Kidney glomerular epithelial cell (primary cell): ENCODE results near the gene IL1RAP.

ENCODE experiments used
- DNase-seq: peaks from one replicate; lab custom pipeline; 2025; lab: John Stamatoyannopoulos, UW

IL1RAP gene

GRCh38 chr3:190579514-190580137 is 65.7 kb downstream of the IL1RAP start:
- DNase-seq, result no peak

- DNase-seq, result no peak
Measured at GRCh38 chr3:190580417-190580816, 66.5 kb downstream of the IL1RAP start.

- no peak for DNase-seq
Measured at GRCh38 chr3:190581041-190581541, 67.2 kb downstream of the IL1RAP start.

GRCh38 chr3:190582667-190583066 is 68.8 kb downstream of the IL1RAP start:
- no peak for DNase-seq

- peak; percentile 94 for DNase-seq
Measured at GRCh38 chr3:190585805-190586630, 72.1 kb downstream of the IL1RAP start.

- peak; percentile 78 for DNase-seq
Measured at GRCh38 chr3:190586631-190587011, 72.7 kb downstream of the IL1RAP start.

- no peak for DNase-seq
Measured at GRCh38 chr3:190588570-190588969, 74.7 kb downstream of the IL1RAP start.

GRCh38 chr3:190589326-190589725 is 75.4 kb downstream of the IL1RAP start:
- no peak for DNase-seq

GRCh38 chr3:190591080-190591479 is 77.2 kb downstream of the IL1RAP start:
- no peak for DNase-seq

GRCh38 chr3:190593075-190593474 is 79.2 kb downstream of the IL1RAP start:
- DNase-seq, result no peak

GRCh38 chr3:190594171-190594570 is 80.3 kb downstream of the IL1RAP start:
- no peak for DNase-seq

- DNase-seq, result no peak
Measured at GRCh38 chr3:190595179-190595795, 81.4 kb downstream of the IL1RAP start.

GRCh38 chr3:190595807-190596206 is 81.9 kb downstream of the IL1RAP start:
- no peak for DNase-seq

- no peak for DNase-seq
Measured at GRCh38 chr3:190596349-190597285, 82.7 kb downstream of the IL1RAP start.

- no peak for DNase-seq
Measured at GRCh38 chr3:190597291-190597690, 83.4 kb downstream of the IL1RAP start.

GRCh38 chr3:190601622-190602021 is 87.7 kb downstream of the IL1RAP start:
- no peak for DNase-seq

GRCh38 chr3:190605385-190605784 is 91.5 kb downstream of the IL1RAP start:
- no peak for DNase-seq

- no peak for DNase-seq
Measured at GRCh38 chr3:190606596-190606995, 92.7 kb downstream of the IL1RAP start.

GRCh38 chr3:190607021-190607420 is 93.1 kb downstream of the IL1RAP start:
- DNase-seq, result no peak

- no peak for DNase-seq
Measured at GRCh38 chr3:190608850-190609589, 95.1 kb downstream of the IL1RAP start.
